Measurements from ENCODE around the gene SUV39H1.

The SUV39H1 gene

DNA sequence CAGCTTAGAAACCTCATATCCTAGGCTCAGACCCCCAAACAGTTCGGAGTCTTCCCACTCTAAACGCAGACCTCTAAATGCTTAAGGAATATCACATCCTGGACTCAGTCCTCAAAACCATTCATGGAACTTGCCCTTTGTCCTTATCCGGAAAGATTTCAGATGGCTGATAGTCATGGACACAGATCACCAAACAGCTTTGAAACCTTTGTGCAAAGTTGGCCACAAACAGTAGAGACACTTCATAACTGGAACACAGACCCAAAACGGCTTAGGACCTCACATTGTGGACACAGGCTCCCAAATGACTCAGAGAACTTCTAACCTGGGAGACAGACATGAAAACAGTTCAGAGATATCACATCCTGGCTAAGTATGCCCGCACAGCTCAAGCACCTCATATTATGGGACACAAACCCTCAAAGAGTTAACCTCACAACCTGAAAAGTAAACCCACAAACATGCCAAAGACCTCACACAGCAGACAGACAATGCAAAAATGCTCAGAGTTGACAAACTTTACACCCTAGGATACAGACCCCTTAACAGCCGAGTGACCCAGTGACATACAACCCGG lies 15.5 kb downstream of the SUV39H1 start:
- in situ Hi-C loops (cut with HindIII; ENCODE audit: low sequenced_read_pairs), result no loop called here

- in situ Hi-C loops (cut with HindIII; ENCODE audit: low sequenced_read_pairs), result no loop called here
Observed at GRCh38 chrX:48713847-48714246, 17.3 kb downstream of the SUV39H1 start.

- in situ Hi-C loops (cut with HindIII; ENCODE audit: low sequenced_read_pairs), result no loop called here
Observed at GRCh38 chrX:48714573-48714972, 18.0 kb downstream of the SUV39H1 start.

DNA sequence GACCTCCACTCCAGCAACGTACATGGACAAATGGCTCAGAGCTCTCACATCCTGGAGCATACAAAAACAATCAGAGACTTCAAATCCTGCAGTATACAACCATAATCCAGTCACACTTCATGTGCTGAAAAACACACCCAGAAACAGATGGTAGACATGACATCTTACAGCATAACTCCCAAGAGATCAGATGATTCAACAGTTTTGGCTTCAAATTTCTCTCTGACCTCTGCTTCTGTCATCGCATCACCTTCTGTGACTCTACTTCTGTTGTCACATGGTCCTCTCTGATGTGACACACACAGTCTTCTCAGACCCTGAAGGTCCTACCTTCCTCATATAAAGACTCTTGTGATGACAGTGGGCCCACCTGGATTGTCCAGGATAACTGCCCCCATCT lies 18.5 kb downstream of the SUV39H1 start:
- in situ Hi-C loops (cut with HindIII; ENCODE audit: low sequenced_read_pairs), result no loop called here

GRCh38 chrX:48715876-48716502 lies 19.5 kb downstream of the SUV39H1 start:
- in situ Hi-C loops (cut with HindIII; ENCODE audit: low sequenced_read_pairs), result no loop called here

DNA sequence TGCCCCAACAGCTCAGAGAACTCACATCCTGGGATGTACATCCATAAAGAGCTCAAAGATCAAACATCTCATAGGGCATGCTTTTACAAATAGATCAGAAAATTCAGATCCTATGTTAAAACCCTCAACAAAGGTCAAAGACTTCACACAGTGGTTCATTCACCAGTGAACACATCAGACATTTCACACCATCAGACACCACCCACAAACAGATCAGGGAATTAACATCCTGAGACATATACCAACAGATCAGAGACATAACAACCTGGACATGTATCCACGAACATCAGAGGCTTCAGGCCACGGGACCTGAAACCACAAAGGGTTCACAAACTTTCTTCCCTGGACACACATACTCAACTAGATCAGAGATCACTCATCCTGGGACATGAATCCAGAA lies 23.4 kb downstream of the SUV39H1 start:
- in situ Hi-C loops (cut with HindIII; ENCODE audit: low sequenced_read_pairs), result no loop called here

GRCh38 chrX:48720577-48721250 lies 24.2 kb downstream of the SUV39H1 start:
- in situ Hi-C loops (cut with HindIII; ENCODE audit: low sequenced_read_pairs), result no loop called here

- in situ Hi-C loops (cut with HindIII; ENCODE audit: low sequenced_read_pairs), result no loop called here
Observed at GRCh38 chrX:48721916-48722315, 25.4 kb downstream of the SUV39H1 start.

DNA sequence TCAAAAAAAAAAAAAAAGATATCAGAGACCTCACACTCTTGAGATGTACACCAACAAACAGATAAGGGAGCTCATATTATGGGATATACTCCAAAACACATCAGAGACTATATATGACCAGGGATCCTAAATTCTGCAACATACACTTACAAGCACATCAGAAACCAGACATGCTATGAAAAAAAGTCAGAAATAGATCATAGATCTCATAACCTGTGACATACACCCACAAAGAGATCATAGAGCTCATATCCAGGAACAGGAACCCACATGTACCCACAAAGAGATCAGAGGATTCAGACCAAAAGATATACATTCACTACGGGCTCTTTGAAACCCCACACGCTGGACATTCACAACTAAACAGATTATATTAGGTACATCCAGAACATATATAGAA lies 30.1 kb downstream of the SUV39H1 start:
- in situ Hi-C loops (cut with HindIII; ENCODE audit: low sequenced_read_pairs), result no loop called here

- in situ Hi-C loops (cut with HindIII; ENCODE audit: low sequenced_read_pairs), result no loop called here
Observed at GRCh38 chrX:48728653-48729052, 32.1 kb downstream of the SUV39H1 start.

GRCh38 chrX:48736303-48736702 lies 39.8 kb downstream of the SUV39H1 start:
- in situ Hi-C loops (cut with HindIII; ENCODE audit: low sequenced_read_pairs), result no loop called here

DNA sequence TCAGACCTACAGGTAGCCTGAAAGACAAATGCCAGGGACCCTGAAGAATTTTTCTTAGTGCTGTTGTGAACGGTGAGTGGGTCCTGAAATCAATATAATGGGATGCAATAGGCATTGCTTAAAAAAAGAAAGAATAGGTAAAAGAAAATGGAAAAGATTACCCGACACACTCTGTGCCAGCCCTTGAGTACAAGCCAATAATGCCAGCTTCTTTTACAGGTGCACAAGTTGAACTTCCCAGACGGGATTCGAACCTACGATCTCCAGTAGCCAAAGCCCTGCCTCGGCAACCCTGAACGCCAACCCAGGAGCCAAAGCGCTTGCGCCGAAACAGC lies 40.3 kb downstream of the SUV39H1 start:
- in situ Hi-C loops (cut with HindIII; ENCODE audit: low sequenced_read_pairs), result no loop called here

GRCh38 chrX:48737213-48737938 lies 40.8 kb downstream of the SUV39H1 start:
- in situ Hi-C loops (cut with HindIII; ENCODE audit: low sequenced_read_pairs), result no loop called here

DNA sequence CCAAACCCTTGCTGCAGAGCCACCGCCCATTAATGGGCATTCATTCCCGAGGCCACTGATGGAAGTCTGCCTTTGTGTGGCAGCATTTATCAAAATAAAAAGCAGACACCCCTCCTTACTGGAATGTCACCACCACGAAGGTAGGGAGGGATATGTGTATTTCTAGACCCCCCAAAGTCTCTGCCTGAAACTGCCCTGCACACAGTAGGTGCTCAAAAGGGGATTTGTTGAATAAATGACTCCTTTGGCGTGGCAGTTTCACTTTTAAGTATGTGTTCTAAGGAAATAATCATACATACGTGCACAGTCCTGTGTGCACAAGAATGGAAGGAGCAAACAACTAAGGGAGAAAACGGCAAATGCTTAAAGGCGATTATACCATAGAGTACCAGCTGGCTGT lies 41.4 kb downstream of the SUV39H1 start:
- in situ Hi-C loops (cut with HindIII; ENCODE audit: low sequenced_read_pairs), result no loop called here

DNA sequence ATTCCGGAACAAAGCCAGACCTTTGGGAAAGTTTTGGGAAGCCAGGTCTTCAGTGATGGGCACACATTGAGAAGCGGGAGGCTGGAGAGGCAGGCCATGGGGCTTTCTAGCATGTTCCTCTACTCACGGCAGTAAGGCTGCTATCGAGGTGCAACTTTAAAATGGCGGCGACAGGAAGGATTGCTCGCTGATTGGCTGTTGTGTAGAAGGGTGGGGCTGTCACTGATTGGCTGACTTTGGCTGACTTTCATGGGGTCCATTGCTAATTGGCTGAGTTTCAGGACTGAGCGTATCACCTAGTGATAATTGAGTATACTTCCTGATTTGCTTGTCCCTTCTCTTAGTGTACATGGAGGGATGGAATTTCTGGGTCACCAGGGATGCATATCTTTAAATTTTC lies 45.3 kb downstream of the SUV39H1 start:
- in situ Hi-C loops (cut with HindIII; ENCODE audit: low sequenced_read_pairs), result no loop called here

- in situ Hi-C loops (cut with HindIII; ENCODE audit: low sequenced_read_pairs), result no loop called here
Observed at GRCh38 chrX:48745222-48745621, 48.7 kb downstream of the SUV39H1 start.

- in situ Hi-C loops (cut with HindIII; ENCODE audit: low sequenced_read_pairs), result no loop called here
Observed at GRCh38 chrX:48747415-48748016, 51.0 kb downstream of the SUV39H1 start.

DNA sequence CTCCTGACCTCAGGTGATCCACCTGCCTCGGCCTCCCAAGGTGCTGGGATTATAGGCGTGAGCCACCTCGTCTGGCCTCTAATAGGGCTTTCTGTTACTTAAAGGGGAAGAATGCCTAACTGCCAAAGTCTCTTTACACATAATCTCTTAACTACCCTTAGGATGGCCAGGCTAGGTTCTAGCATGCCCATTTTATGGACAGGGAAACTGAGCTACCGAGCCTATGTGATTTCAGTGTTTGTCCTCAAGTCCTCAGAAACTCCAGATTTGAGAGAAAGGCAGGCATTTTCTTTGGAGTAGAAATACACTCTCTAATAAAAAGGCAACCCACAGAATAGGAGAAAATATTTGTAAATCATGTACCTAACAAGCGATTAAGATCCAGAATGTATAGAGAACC lies 52.6 kb downstream of the SUV39H1 start:
- in situ Hi-C loops (cut with HindIII; ENCODE audit: low sequenced_read_pairs), result no loop called here

GRCh38 chrX:48751343-48751742 lies 54.8 kb downstream of the SUV39H1 start:
- in situ Hi-C loops (cut with HindIII; ENCODE audit: low sequenced_read_pairs), result no loop called here

DNA sequence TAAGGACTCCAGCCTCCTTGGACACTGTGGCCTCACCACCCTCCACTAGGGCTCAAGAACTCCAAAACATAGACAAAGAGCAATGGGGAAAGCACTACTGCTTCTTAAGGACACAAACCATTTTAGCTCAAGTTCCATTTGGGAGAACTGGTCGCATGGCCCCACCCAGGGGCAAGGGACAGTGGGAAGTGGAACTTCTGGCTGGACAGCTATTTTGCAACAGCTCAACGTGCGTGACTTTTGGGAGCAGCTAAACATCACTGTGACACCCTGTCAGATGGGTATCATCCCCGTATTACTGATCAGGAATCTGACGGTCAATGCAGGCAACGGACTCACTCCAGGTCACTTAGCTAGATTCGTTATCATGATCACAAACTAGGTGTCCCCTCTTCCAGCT lies 56.0 kb downstream of the SUV39H1 start:
- in situ Hi-C loops (cut with HindIII; ENCODE audit: low sequenced_read_pairs), result no loop called here

GRCh38 chrX:48753708-48754228 lies 57.2 kb downstream of the SUV39H1 start:
- in situ Hi-C loops (cut with HindIII; ENCODE audit: low sequenced_read_pairs), result no loop called here

Measured in DLD1 (cell line).